Adrenal gland (tissue), 5 donors: ENCODE measurements around the gene KCNC2.

Experiments used
- POLR2A ChIP-seq, 2 donors: fragments of 450-650 bp; IDR thresholded peaks; one replicate each; pipeline ENCODE4 v1.6.1; 2017; ENCODE audit warnings: antibody characterized with exemption in 2 of 2, mild to moderate bottlenecking in 2 of 2, moderate library complexity in 1 of 2
- TF ChIP-seq, protein P1 (sequence below), 6 experiments: fragments of 450-650 bp in 4 of 6; fragments of 200-600 bp in 2 of 6; sonication (generic) in 1 of 6; IDR thresholded peaks; 1 replicate in 5 of 6; 2 replicates in 1 of 6; pipeline versions ENCODE4 v1.5.1 to v1.8.0; 2016 to 2021; ENCODE audit warnings: antibody characterized with exemption in 6 of 6, mild to moderate bottlenecking in 2 of 6, moderate library complexity in 1 of 6
- donor health status: DM: no; HTN: no; CAD: no.

DNA sequence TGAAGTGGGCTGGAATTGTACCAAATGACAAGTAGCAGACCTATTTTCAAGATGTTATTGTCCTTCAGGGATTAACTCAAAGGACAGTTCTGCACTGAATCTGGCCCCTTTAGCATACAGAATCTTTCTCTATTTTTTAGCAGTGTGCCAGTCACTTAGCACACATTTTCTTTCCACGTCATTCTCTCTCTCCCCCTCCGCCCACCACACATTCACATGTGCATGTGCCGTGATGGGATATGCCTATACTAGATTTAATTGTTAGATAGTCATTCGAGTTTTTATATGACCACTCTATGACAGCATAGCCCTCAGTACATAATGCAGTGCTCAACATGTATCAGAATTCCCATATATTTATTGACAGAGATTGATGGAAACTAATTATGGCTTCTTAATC lies 129.1 kb downstream of the KCNC2 start:
- TF ChIP-seq, protein P1, sequence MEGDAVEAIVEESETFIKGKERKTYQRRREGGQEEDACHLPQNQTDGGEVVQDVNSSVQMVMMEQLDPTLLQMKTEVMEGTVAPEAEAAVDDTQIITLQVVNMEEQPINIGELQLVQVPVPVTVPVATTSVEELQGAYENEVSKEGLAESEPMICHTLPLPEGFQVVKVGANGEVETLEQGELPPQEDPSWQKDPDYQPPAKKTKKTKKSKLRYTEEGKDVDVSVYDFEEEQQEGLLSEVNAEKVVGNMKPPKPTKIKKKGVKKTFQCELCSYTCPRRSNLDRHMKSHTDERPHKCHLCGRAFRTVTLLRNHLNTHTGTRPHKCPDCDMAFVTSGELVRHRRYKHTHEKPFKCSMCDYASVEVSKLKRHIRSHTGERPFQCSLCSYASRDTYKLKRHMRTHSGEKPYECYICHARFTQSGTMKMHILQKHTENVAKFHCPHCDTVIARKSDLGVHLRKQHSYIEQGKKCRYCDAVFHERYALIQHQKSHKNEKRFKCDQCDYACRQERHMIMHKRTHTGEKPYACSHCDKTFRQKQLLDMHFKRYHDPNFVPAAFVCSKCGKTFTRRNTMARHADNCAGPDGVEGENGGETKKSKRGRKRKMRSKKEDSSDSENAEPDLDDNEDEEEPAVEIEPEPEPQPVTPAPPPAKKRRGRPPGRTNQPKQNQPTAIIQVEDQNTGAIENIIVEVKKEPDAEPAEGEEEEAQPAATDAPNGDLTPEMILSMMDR (IDR thresholded peaks at IDR 0.05): no peak
- no peak for TF ChIP-seq POLR2A (IDR thresholded peaks at IDR 0.05)
